ENCODE measurements around the gene NR0B2. TPM values are rescaled to one million over a fixed set of nuclear protein-coding genes. Genes with fewer than 3 reads are reported as not detected.

NR0B2 gene
- total RNA-seq (2022; extraction: Qiagen RNA extraction), result 0.07 TPM in 1 of 5 replicates, not detected in the others

DNA sequence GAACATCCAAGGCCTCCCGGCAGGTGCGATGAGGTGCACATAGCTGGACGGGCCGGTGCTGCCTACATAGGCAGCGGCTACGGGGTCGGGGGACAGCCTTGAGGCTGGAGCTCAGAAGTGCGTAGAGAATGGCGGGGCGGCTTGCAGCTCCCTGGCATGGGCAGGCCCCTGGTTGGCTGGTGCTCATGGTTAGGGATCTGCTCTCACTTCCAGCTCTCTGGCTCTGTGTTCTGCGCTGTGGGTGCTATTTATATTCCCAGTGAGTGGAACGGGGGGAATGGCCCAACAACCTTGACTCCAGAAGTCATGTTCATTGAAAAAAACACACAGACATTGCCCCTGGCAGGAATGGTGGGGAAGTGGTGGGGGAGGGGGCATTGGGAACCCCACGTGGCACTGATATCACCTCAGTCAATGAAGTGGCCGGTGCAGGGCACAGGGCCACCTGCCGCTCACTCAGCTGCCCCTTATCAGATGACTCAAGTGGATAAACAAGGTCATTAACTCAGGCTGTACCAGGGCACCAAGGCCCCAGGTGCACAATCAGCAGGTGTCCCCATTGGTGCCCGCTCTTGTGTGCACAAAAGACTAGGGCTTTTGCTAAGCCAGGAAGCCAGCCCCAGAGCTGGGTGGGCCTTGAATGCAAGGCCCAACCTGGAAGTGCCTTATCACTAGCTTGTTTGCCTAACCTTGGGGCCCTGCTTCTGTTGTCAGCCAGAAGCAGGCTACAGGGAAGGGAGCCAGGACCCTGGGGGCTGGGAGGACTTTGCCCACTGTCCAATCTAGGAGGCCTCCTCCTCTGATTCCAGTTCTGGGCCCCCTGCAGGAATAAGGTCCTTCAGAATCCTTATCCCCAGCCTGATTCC is at the start of gene NR0B2:
Gene NR0B2, minus strand, starts transcription at position 222 of the 866 bp plus-strand sequence. Its CDS starts 35 bp downstream, at position 187.

GRCh38 chr1:26959722-26960624 is 46.2 kb upstream of the NR0B2 start, which contains the start of gene KDF1:
TSS of gene KDF1 (minus strand) at chr1:26960468. CDS start at chr1:26952380, 8,088 bp downstream.

GRCh38 chr1:26921540-26922430 is 8.0 kb upstream of the NR0B2 start, which contains the start of gene NUDC:
TSS of gene NUDC (plus strand) at chr1:26921743. CDS start at chr1:26921849, 106 bp downstream.

GRCh38 chr1:26900001-26900814 is 13.6 kb downstream of the NR0B2 start, which contains the start of gene GPATCH3:
TSS of gene GPATCH3 (minus strand) at chr1:26900467. CDS start at chr1:26900442, 25 bp downstream.

DNA sequence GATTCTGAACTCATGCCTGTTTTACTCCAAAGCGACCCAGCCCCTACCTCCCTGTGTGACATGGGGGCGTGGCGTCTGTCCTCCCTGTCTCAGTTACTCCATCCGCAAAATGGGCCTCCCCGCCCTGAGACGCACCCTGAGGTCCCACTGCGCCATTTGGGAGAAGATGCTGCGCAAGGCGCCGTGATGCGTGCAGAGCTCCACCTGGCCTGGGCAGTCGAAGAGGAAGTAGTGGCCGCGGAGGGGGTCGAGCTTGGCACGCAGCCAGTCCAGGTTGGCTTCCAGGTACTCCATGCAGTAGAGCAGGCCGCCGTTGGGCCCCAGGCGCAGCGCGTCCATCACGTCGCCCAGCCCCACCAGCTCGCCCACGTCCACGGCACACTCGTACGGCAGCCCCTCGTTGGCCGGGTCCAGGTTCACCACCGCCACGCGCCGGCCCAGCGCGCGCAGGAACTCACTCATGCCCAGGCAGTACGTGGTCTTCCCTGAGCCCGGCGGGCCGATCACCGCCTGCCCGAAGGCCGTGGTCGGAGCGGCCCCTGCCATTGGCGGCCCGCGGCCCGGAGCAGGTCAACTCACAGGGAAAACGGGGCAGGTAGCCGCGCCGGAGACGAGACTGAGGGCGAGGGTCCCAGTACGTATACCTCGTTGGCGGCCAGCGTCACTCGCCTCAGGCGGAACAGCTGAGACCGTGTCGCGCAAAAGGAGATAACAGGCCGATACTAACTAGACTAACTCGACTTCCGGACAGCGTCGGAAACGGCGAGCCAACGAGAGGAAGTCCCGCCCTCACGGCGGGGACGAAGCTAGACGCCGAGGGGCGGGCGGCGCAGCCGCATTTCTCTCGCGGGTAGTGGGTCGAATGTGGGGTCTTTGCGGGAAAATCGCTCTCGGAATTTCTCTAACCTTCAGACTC is 24.0 kb downstream of the NR0B2 start, which contains the start of gene GPN2:
Gene GPN2, minus strand, starts transcription at position 733 of the 916 bp plus-strand sequence. Its CDS starts 187 bp downstream, at position 546.

DNA sequence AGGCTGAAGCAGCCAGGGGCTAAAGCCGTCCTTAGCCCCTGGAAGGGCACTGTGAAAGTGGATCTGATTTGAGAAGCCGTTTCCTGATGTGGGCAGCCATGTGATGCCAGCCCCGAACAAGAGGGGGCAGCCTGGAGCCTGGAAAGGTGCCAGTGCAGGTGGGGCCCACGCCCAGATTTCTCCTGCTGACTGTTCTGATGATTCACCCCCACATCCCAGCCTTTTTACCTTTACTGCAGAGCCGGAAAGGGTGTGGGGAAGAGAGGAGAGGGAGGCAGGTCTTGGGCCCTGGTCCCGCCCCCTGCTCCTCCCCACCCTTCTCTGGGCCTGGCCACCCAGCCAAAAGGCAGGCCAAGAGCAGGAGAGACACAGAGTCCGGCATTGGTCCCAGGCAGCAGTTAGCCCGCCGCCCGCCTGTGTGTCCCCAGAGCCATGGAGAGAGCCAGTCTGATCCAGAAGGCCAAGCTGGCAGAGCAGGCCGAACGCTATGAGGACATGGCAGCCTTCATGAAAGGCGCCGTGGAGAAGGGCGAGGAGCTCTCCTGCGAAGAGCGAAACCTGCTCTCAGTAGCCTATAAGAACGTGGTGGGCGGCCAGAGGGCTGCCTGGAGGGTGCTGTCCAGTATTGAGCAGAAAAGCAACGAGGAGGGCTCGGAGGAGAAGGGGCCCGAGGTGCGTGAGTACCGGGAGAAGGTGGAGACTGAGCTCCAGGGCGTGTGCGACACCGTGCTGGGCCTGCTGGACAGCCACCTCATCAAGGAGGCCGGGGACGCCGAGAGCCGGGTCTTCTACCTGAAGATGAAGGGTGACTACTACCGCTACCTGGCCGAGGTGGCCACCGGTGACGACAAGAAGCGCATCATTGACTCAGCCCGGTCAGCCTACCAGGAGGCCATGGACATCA is 50.7 kb downstream of the NR0B2 start, which contains the start of gene SFN:
Gene SFN, plus strand, starts transcription at position 369 of the 904 bp plus-strand sequence. Its CDS starts 64 bp downstream, at position 433.

Other genes with a start within 250 kb of the NR0B2 start
- 30.8 to 32.8 TPM (median 32.5 TPM) in 5 replicates for gene ARID1A, start 218.0 kb downstream of the NR0B2 start, total RNA-seq (2022; extraction: Qiagen RNA extraction)
- gene PIGV, start 126.0 kb downstream of the NR0B2 start, total RNA-seq (2022; extraction: Qiagen RNA extraction), result 5.8 to 7.4 TPM (median 6.7 TPM) in 5 replicates
- 35.5 to 43.5 TPM (median 42.7 TPM) in 5 replicates for gene ZDHHC18, start 87.3 kb downstream of the NR0B2 start, total RNA-seq (2022; extraction: Qiagen RNA extraction)
- gene SFN, start 50.8 kb downstream of the NR0B2 start, total RNA-seq (2022; extraction: Qiagen RNA extraction), result 478 to 638 TPM (median 601 TPM) in 5 replicates
- 18.0 to 29.3 TPM (median 28.1 TPM) in 5 replicates for gene GPN2, start 23.7 kb downstream of the NR0B2 start, total RNA-seq (2022; extraction: Qiagen RNA extraction)
- gene GPATCH3, start 13.5 kb downstream of the NR0B2 start, total RNA-seq (2022; extraction: Qiagen RNA extraction), result 8.9 to 11.8 TPM (median 10.7 TPM) in 5 replicates
- gene NUDC, start 7.8 kb upstream of the NR0B2 start, total RNA-seq (2022; extraction: Qiagen RNA extraction), result 121 to 141 TPM (median 129 TPM) in 5 replicates
- gene KDF1, start 46.5 kb upstream of the NR0B2 start, total RNA-seq (2022; extraction: Qiagen RNA extraction), result 0.07 to 0.08 TPM in 2 of 5 replicates, not detected in the others
- gene TRNP1, start 79.7 kb upstream of the NR0B2 start, total RNA-seq (2022; extraction: Qiagen RNA extraction), result 150 to 235 TPM (median 212 TPM) in 5 replicates
- gene TENT5B, start 98.9 kb upstream of the NR0B2 start, total RNA-seq (2022; extraction: Qiagen RNA extraction), result 0.61 to 1.3 TPM (median 1.1 TPM) in 5 replicates
- 11.4 to 13.4 TPM (median 12.7 TPM) in 5 replicates for gene SLC9A1, start 241.2 kb upstream of the NR0B2 start, total RNA-seq (2022; extraction: Qiagen RNA extraction)